ENCODE results near the gene MINK1. TPM values are rescaled to one million over a fixed set of nuclear protein-coding genes. Genes with fewer than 3 reads are reported as not detected.

MINK1 gene
- total RNA-seq, 3 donors from 2014 or later (not counting 1 experiment from before 2014, with no cell fraction given): 103 to 122 (median 110) TPM

GRCh38 chr17:4858882-4859260, 25.7 kb downstream of the MINK1 start:
- no peaks in the 10 kb centered on the region for H3K27me3 Mint-ChIP-seq (ENCODE audit: low read depth in 2 of 2)
- Histone ChIP-seq H3K4me3 (ENCODE audit: low read length) (no peak overlapping the region), H3K36me3 (ENCODE audit: control insufficient read depth, insufficient read depth, low read length) (peaks cover 6% of the 10 kb centered on the region), H3K4me1 (ENCODE audit: control insufficient read depth, insufficient read depth, low read length) (peaks cover 4% of the 10 kb centered on the region), H3K27me3 (ENCODE audit: control insufficient read depth, insufficient read depth, low read length) (no peaks in the 10 kb centered on the region), H3K9me3 (ENCODE audit: control insufficient read depth, insufficient read depth, low read length) (no peaks in the 10 kb centered on the region), H3K27ac (ENCODE audit: low read length) (no peak overlapping the region)
- H3K4me3 Mint-ChIP-seq: no peak overlapping the region
- peaks cover 25 to 37% of the 10 kb centered on the region in 2 donors for H3K4me1 Mint-ChIP-seq
- no peaks in the 10 kb centered on the region for H3K36me3 Mint-ChIP-seq
- no peak for DNase-seq
- no peak for TF ChIP-seq CTCF (IDR thresholded peaks at IDR 0.05)
- H3K27ac Mint-ChIP-seq: no peak overlapping the region
- no peak for ATAC-seq
- intact Hi-C loops (cut with micrococcal nuclease): no loop called here
- WGBS (ENCODE audit: insufficient coverage): 44% methylated on average over 5 of the region's 5 CpGs
- no peaks in the 10 kb centered on the region for H3K9me3 Mint-ChIP-seq

GRCh38 chr17:4859816-4860625, 26.9 kb downstream of the MINK1 start:
- Mint-ChIP-seq H3K27ac (no peak overlapping the region), H3K9me3 (no peaks in the 10 kb centered on the region), H3K36me3 (no peaks in the 10 kb centered on the region), H3K27me3 (ENCODE audit: low read depth in 2 of 2) (no peaks in the 10 kb centered on the region), H3K4me1 (peaks cover 17 to 27% of the 10 kb centered on the region in 2 donors), H3K4me3 (no peak overlapping the region)
- H3K27ac ChIP-seq (ENCODE audit: low read length): no peak overlapping the region
- no peaks in the 10 kb centered on the region for H3K27me3 ChIP-seq (ENCODE audit: control insufficient read depth, insufficient read depth, low read length)
- WGBS (ENCODE audit: insufficient coverage): 99% methylated on average over 32 of the region's 32 CpGs
- H3K4me1 ChIP-seq (ENCODE audit: control insufficient read depth, insufficient read depth, low read length): no peaks in the 10 kb centered on the region
- no peaks in the 10 kb centered on the region for H3K9me3 ChIP-seq (ENCODE audit: control insufficient read depth, insufficient read depth, low read length)
- no peak overlapping the region for H3K4me3 ChIP-seq (ENCODE audit: low read length)
- H3K36me3 ChIP-seq (ENCODE audit: control insufficient read depth, insufficient read depth, low read length): peaks cover 6% of the 10 kb centered on the region
- intact Hi-C loops (cut with micrococcal nuclease): no loop called here
- ATAC-seq: no peak
- TF ChIP-seq CTCF (IDR thresholded peaks at IDR 0.05): no peak
- no peak for DNase-seq

- no peaks in the 10 kb centered on the region for H3K27me3 Mint-ChIP-seq (ENCODE audit: low read depth in 2 of 2)
- no peak for TF ChIP-seq CTCF (IDR thresholded peaks at IDR 0.05)
- no peaks in the 10 kb centered on the region for H3K9me3 ChIP-seq (ENCODE audit: control insufficient read depth, insufficient read depth, low read length)
- intact Hi-C loops (cut with micrococcal nuclease): no loop called here
- ATAC-seq: no peak
- no peaks in the 10 kb centered on the region for H3K27me3 ChIP-seq (ENCODE audit: control insufficient read depth, insufficient read depth, low read length)
- DNase-seq: no peak
- H3K27ac ChIP-seq (ENCODE audit: low read length): no peak overlapping the region
- no peaks in the 10 kb centered on the region for H3K36me3 Mint-ChIP-seq
- no peaks in the 10 kb centered on the region for H3K4me1 ChIP-seq (ENCODE audit: control insufficient read depth, insufficient read depth, low read length)
- H3K4me3 ChIP-seq (ENCODE audit: low read length): no peak overlapping the region
- H3K9me3 Mint-ChIP-seq: no peaks in the 10 kb centered on the region
- WGBS (ENCODE audit: insufficient coverage): 95% methylated on average over 9 of the region's 9 CpGs
- peaks cover 17 to 27% of the 10 kb centered on the region in 2 donors for H3K4me1 Mint-ChIP-seq
- peaks cover 6% of the 10 kb centered on the region for H3K36me3 ChIP-seq (ENCODE audit: control insufficient read depth, insufficient read depth, low read length)
- no peak overlapping the region for H3K4me3 Mint-ChIP-seq
- H3K27ac Mint-ChIP-seq: no peak overlapping the region
These were observed 27.5 kb downstream of the MINK1 start for GRCh38 chr17:4860651-4861050.

GRCh38 chr17:4861052-4861451, 27.9 kb downstream of the MINK1 start:
- Mint-ChIP-seq H3K4me1 (peaks cover 17 to 27% of the 10 kb centered on the region in 2 donors), H3K36me3 (no peaks in the 10 kb centered on the region)

More at GRCh38 chr17:4861052-4861451, 27.9 kb downstream of the MINK1 start:
- Histone ChIP-seq H3K36me3 (ENCODE audit: control insufficient read depth, insufficient read depth, low read length) (peaks cover 6% of the 10 kb centered on the region), H3K27ac (ENCODE audit: low read length) (no peak overlapping the region), H3K4me3 (ENCODE audit: low read length) (no peak overlapping the region), H3K4me1 (ENCODE audit: control insufficient read depth, insufficient read depth, low read length) (no peaks in the 10 kb centered on the region), H3K27me3 (ENCODE audit: control insufficient read depth, insufficient read depth, low read length) (no peaks in the 10 kb centered on the region), H3K9me3 (ENCODE audit: control insufficient read depth, insufficient read depth, low read length) (no peaks in the 10 kb centered on the region)
- 97% methylated on average over 16 of the region's 16 CpGs for WGBS (ENCODE audit: insufficient coverage)
- DNase-seq (no peak), ATAC-seq (no peak)
- Mint-ChIP-seq H3K4me3 (no peak overlapping the region), H3K9me3 (no peaks in the 10 kb centered on the region), H3K27me3 (ENCODE audit: low read depth in 2 of 2) (no peaks in the 10 kb centered on the region), H3K27ac (no peak overlapping the region)
- intact Hi-C loops (cut with micrococcal nuclease): no loop called here
- TF ChIP-seq CTCF (IDR thresholded peaks at IDR 0.05): no peak
